ENCODE measurements around the gene AVPR1B. TPM values are rescaled to one million over a fixed set of nuclear protein-coding genes. Genes with fewer than 3 reads are reported as not detected.

AVPR1B gene
- total and polyA plus RNA-seq, 2 of the 13 experiments (the other 11 are each of a cell fraction or from before 2014, with no cell fraction given), result 0.05 TPM; not detected in 1

DNA sequence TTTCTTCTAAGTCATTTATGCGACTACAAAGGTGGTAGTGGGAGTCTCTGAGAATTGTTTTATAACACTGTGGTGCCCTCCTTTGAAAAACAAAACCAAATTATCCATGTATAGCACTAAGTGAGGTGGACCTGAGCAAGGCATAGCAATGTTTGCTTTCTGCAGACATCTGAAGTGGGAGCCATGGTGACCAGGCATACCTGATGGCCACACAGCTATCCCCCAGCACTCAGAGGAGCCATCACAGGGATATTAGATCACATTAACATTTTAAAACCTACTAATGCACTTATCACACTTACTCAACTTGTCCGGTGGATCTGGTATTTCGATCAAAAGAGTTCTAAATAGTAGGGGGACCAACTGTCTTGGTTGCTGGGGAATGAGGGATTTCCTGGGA, 24.8 kb upstream of the AVPR1B start (continued):
- TF ChIP-seq, protein P1, sequence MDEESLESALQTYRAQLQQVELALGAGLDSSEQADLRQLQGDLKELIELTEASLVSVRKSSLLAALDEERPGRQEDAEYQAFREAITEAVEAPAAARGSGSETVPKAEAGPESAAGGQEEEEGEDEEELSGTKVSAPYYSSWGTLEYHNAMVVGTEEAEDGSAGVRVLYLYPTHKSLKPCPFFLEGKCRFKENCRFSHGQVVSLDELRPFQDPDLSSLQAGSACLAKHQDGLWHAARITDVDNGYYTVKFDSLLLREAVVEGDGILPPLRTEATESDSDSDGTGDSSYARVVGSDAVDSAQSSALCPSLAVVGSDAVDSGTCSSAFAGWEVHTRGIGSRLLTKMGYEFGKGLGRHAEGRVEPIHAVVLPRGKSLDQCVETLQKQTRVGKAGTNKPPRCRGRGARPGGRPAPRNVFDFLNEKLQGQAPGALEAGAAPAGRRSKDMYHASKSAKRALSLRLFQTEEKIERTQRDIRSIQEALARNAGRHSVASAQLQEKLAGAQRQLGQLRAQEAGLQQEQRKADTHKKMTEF (CRISPR knock-in tag; IDR thresholded peaks at IDR 0.05), result no peak
- TF ChIP-seq ZNF563 (CRISPR knock-in tag; IDR thresholded peaks at IDR 0.05), result no peak

DNA sequence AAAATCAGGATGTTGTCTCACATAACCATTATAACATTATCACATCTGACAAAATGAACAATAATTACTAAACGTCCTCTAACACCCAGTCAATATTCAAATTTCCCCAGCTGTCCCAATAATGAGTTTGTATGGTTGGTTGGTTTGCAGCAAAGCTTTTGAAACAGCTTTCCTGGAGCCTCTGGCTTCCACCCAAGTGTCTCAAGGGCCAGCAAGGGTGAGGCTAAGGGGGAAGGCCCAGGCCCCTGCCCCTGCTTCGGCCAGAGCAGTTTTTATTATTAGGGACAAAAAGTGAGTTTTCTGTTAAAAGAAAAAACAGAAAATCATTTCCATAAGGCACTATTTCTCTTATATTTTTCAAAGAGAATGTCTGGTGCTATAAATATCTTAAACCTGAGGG, 19.1 kb upstream of the AVPR1B start:
- in situ Hi-C loops (cut with HindIII; ENCODE audit: extremely low pct_ligation_motif_present, low pct_unique_long_range_greater_than_20kb), result no loop called here
- H3K4me1 ChIP-seq (ENCODE audit: insufficient read depth, low read length), result no peaks in the 10 kb centered on the region
- no peaks in the 10 kb centered on the region for H4K20me1 ChIP-seq (ENCODE audit: insufficient read depth, low read length)
- no peak overlapping the region for H3K4me3 ChIP-seq (replicated peaks in 1 of 3; ENCODE audit: insufficient read depth in 1 of 3, low read depth in 2 of 3, low read length in 3 of 3)
- H3K79me2 ChIP-seq (ENCODE audit: insufficient read depth, low read length), result no peaks in the 10 kb centered on the region
- no peak for TF ChIP-seq MAX (IDR thresholded peaks at IDR 0.05)
- TF ChIP-seq ZNF256 (CRISPR knock-in tag; conservative IDR thresholded peaks at IDR 0.05), result no peak
- no peak for TF ChIP-seq RFXANK (CRISPR knock-in tag; IDR thresholded peaks at IDR 0.05)
- TF ChIP-seq ZNF329 (CRISPR knock-in tag; IDR thresholded peaks at IDR 0.05; ENCODE audit: low read depth), result no peak
- no peak for TF ChIP-seq SOX5 (CRISPR knock-in tag; IDR thresholded peaks at IDR 0.05; ENCODE audit: borderline replicate concordance)
- TF ChIP-seq ZNF543 (CRISPR knock-in tag; IDR thresholded peaks at IDR 0.05), result no peak
- no peak for TF ChIP-seq ZNF644 (CRISPR knock-in tag; IDR thresholded peaks at IDR 0.05; ENCODE audit: low read depth)
- TF ChIP-seq ZNF430 (CRISPR knock-in tag; IDR thresholded peaks at IDR 0.05), result no peak
- TF ChIP-seq TARDBP (CRISPR knock-in tag; IDR thresholded peaks at IDR 0.05), result no peak
- no peak for TF ChIP-seq ZBTB8A (CRISPR knock-in tag; IDR thresholded peaks at IDR 0.05; ENCODE audit: borderline replicate concordance, low read depth)
- no peak for TF ChIP-seq ZNF563 (CRISPR knock-in tag; IDR thresholded peaks at IDR 0.05)
- no peak for TF ChIP-seq TOPORS (CRISPR knock-in tag; IDR thresholded peaks at IDR 0.05)
- no peak for TF ChIP-seq PHF8 (CRISPR knock-in tag; IDR thresholded peaks at IDR 0.05)
- no peak for TF ChIP-seq STAT5B (CRISPR knock-in tag; IDR thresholded peaks at IDR 0.05)
- TF ChIP-seq SMAD1 (CRISPR knock-in tag; IDR thresholded peaks at IDR 0.05; ENCODE audit: borderline replicate concordance, low read depth), result no peak
- TF ChIP-seq TMF1 (CRISPR knock-in tag; IDR thresholded peaks at IDR 0.05; ENCODE audit: low read depth), result no peak
- TF ChIP-seq RBM39 (IDR thresholded peaks at IDR 0.05; ENCODE audit: low read depth, low read length, poor library complexity, severe bottlenecking), result no peak
- no peak for TF ChIP-seq HNF1A (IDR thresholded peaks at IDR 0.05; ENCODE audit: low read depth)
- TF ChIP-seq HNF1A (CRISPR knock-in tag; IDR thresholded peaks at IDR 0.05; ENCODE audit: borderline replicate concordance), result no peak
- FAIRE-seq, result no peak
- H3K9me3 ChIP-seq (ENCODE audit: low read length), result no peaks in the 10 kb centered on the region
- ATAC-seq, result no peak
- no peaks in the 10 kb centered on the region for H3K36me3 ChIP-seq (replicated peaks in 1 of 2; ENCODE audit: control insufficient read depth in 1 of 2, insufficient read depth in 2 of 2, low read length in 2 of 2)
- intact Hi-C loops (cut with micrococcal nuclease; ENCODE audit: unreplicated experiment), result no loop called here
- no TSS peak for BruUV-seq (replicated peaks)
- H3K27ac ChIP-seq (ENCODE audit: extremely low read length, insufficient read depth, low read length), result no peak overlapping the region
- peaks cover 0 to 14% of the 10 kb centered on the region in 2 experiments; a peak in 2 of 5 replicates for H3K27me3 ChIP-seq (ENCODE audit: control insufficient read depth in 1 of 2, insufficient read depth in 2 of 2, low read length in 2 of 2)
- no peak overlapping the region for H2AFZ ChIP-seq (ENCODE audit: low read length)
- H3K9ac ChIP-seq (ENCODE audit: insufficient read depth, low read depth, low read length), result no peak overlapping the region
- WGBS (ENCODE audit: low lambda C conversion rate), result 3% methylated on average over 2 of the region's 2 CpGs
- POLR2A ChIA-PET, result no interaction called here
- no peak for DNase-seq (ENCODE audit: low spot score)
- H3K4me2 ChIP-seq (ENCODE audit: low read depth, low read length), result no peak overlapping the region
- CTCF ChIA-PET (ENCODE audit: low intra/inter-chr PET ratio, low total read pairs), result no interaction called here
